Brain pericyte (primary cell): ENCODE measurements around the gene PAN3.
A peak's percentile ranks its signal among the peaks of the same experiment; 100 is the strongest.

ENCODE experiments used
- DNase-seq: peaks from one replicate; pipeline ENCODE4 v3.0.0-alpha.2; 2012; ENCODE audit warnings: low read depth, low spot score

The PAN3 gene

DNA sequence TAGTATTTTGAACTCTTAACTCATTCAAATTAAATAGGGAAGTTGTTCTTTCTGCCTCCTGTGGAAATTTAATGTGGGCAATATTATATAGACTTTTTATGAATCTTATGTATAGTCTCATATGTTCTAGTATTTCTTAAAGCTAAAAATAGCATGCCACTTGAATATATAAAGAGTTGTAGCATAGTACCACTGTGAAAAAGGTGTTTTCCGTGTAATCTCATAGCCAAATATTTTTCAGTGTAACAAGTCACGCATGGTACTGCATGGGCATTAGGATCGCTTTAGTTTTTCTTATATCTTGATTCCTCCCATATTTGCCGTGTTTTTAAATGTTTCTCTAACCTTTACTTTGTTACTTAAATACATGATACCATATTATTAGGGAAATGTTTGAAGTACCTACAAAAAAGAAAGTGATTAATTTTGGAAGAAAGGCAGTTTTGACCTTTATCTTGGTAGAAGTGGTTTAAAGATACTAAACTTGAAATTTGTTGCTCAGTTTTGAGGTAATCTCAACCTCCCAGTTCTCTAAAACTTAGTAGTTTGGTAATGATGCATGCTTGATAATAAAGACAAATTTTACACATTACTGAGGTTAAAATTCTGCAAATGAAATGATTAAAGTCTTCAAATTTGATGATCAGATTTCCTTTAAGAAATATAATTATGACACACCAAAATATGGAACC lies 81.2 kb downstream of the PAN3 start:
- DNase-seq: no peak

- DNase-seq: no peak
Observed at GRCh38 chr13:28220166-28220565, 81.8 kb downstream of the PAN3 start.

- DNase-seq: no peak
Observed at GRCh38 chr13:28229522-28230411, 91.4 kb downstream of the PAN3 start.

GRCh38 chr13:28231642-28232041 lies 93.3 kb downstream of the PAN3 start:
- no peak for DNase-seq

GRCh38 chr13:28237944-28238343 lies 99.6 kb downstream of the PAN3 start:
- no peak for DNase-seq

- peak; percentile 36 for DNase-seq
Observed at GRCh38 chr13:28239374-28239773, 101.0 kb downstream of the PAN3 start.

DNA sequence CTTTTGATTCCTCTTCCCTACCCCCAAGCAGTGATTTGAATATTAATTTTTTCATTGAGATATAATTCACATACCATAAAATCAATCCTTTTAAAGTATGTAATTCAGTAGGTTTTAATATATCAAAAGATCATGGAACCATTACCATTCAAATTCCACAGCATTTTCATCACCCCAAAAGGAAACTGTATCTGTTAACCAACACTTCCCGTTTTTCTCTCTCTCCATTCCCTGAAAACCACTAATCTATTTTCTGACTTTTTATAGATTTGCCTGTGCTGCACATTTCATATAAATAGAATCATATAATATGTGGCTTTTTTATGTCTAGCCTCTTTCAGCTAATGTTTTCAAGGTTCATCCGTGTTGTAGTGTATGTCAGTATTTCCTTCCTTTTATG lies 107.1 kb downstream of the PAN3 start:
- no peak for DNase-seq

- no peak for DNase-seq
Observed at GRCh38 chr13:28246891-28247290, 108.5 kb downstream of the PAN3 start.

GRCh38 chr13:28248080-28248479 lies 109.7 kb downstream of the PAN3 start:
- DNase-seq: no peak

GRCh38 chr13:28250542-28250941 lies 112.2 kb downstream of the PAN3 start:
- DNase-seq: no peak

DNA sequence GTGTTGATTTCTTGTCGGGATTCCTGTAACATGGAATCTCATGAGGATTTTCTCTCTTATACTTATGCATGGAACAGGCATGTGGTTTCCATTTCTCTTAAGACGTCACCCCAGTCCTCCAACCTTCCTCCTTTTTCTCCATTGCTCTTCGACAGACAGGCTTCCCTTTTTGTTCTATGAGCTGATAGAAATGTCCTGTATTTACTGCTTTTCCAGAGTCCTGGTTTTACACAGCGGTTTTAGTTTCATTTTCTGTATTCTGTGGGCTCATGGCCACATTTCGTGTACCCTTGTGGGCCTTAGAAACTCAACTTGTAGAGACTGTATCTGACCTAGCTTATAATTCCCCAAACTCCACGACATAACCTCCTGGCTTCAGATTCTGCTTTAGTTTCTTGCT lies 113.1 kb downstream of the PAN3 start:
- DNase-seq: no peak

- no peak for DNase-seq
Observed at GRCh38 chr13:28252547-28252946, 114.2 kb downstream of the PAN3 start.

- no peak for DNase-seq
Observed at GRCh38 chr13:28257305-28257704, 119.0 kb downstream of the PAN3 start.

GRCh38 chr13:28258417-28258816 lies 120.1 kb downstream of the PAN3 start:
- no peak for DNase-seq

GRCh38 chr13:28267497-28267896 lies 129.2 kb downstream of the PAN3 start:
- no peak for DNase-seq

- no peak for DNase-seq
Observed at GRCh38 chr13:28268800-28269223, 130.5 kb downstream of the PAN3 start.

- DNase-seq: no peak
Observed at GRCh38 chr13:28271056-28271840, 132.9 kb downstream of the PAN3 start.

- no peak for DNase-seq
Observed at GRCh38 chr13:28273919-28274318, 135.6 kb downstream of the PAN3 start.

- no peak for DNase-seq
Observed at GRCh38 chr13:28282451-28282850, 144.1 kb downstream of the PAN3 start.

GRCh38 chr13:28283600-28283999 lies 145.3 kb downstream of the PAN3 start:
- DNase-seq: no peak

GRCh38 chr13:28286263-28286662 lies 147.9 kb downstream of the PAN3 start:
- no peak for DNase-seq

GRCh38 chr13:28297341-28297740 lies 159.0 kb downstream of the PAN3 start:
- peak; percentile 5 for DNase-seq
